GM21717 (cell line): Measurements from ENCODE around the gene RASIP1.
"Not testable (repeated sequence)": the region's sequence is repeated elsewhere in the genome, so short reads cannot be mapped to it uniquely, and the experiment has no call there.

Experiments
- ATAC-seq: cut with Tn5 transposase; IDR thresholded peaks from one replicate; pipeline ENCODE4 v1.9.1; 2021; ENCODE audit warnings: mild to moderate bottlenecking, moderate library complexity; ENCODE audit not compliant: unreplicated experiment

The RASIP1 gene

DNA sequence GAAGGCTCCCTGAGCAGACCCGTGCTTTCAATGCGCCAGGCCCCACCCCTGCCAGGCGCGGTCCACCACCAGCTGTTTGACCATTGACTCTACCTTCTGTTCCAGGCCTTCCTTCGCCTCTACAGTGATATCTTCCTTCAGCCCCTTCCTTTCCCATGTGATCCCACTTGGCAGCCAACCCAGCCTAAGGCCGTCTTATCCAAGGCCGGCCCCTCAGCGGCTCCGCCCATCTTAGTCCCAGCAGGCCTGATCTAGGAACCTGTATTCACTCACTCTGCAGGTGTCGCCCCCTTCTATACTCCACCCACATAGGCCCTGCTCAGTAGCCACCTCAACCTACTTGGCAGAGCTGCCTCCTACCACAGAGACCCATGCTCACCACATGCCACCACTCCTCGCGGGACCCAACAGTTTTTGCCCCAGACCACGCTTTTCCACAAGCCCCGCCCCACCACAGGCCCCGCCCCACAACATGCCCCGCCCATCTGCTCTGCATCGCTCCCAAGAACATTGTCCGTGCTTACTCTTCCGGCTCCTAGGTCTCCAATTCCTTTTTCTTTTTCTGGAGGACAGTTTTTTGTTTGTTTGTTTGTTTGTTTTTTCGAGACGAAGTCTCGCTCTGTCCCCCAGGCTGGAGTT is 2.9 kb downstream of the RASIP1 start:
- no peak for ATAC-seq

- no peak for ATAC-seq
Measured at GRCh38 chr19:48735031-48735615, 5.3 kb downstream of the RASIP1 start.

DNA sequence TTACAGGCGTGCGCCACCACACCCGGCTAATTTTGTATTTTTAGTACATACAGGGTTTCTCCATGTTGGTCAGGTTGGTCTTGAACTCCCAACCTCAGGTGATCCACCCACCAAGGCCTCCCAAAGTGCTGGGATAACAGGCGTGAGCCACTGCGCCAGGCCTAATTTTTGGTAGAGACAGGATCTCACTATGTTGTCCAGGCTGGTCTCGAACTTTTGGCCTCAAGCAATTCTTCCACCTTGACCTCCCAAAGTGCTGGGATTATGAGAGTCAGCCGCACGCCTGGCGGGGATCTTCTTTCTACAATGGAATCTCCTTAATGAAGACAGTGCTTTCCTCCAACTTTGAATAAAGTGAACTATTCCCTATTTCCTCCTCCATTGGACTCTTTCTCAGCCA is 5.8 kb downstream of the RASIP1 start:
- ATAC-seq: no peak

- ATAC-seq: no peak
Measured at GRCh38 chr19:48731452-48731851, 9.0 kb downstream of the RASIP1 start.

GRCh38 chr19:48728911-48729664 is 11.3 kb downstream of the RASIP1 start:
- ATAC-seq: no peak

DNA sequence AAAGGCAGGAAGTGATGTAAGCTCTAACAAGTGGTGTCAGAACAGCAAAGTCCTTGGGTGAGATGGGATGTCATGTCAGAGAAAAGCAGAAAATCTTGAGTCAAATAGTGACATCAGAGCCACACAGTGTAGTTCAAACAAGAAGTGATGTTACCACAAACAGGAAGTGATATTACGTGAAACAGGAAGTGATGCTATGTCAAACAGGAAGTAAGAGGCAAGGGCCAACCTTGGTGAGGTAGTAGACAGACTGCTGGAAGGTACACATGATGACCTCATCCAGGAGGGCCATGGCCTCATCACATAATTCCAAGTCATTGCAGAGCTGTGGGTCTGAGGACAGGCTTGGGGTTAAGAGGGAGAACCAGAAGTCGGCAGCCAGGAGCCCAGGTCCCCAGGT is 13.9 kb downstream of the RASIP1 start:
- no peak for ATAC-seq

GRCh38 chr19:48724796-48725753 is 15.3 kb downstream of the RASIP1 start:
- no peak for ATAC-seq

- ATAC-seq: no peak
Measured at GRCh38 chr19:48722196-48722708, 18.2 kb downstream of the RASIP1 start.

DNA sequence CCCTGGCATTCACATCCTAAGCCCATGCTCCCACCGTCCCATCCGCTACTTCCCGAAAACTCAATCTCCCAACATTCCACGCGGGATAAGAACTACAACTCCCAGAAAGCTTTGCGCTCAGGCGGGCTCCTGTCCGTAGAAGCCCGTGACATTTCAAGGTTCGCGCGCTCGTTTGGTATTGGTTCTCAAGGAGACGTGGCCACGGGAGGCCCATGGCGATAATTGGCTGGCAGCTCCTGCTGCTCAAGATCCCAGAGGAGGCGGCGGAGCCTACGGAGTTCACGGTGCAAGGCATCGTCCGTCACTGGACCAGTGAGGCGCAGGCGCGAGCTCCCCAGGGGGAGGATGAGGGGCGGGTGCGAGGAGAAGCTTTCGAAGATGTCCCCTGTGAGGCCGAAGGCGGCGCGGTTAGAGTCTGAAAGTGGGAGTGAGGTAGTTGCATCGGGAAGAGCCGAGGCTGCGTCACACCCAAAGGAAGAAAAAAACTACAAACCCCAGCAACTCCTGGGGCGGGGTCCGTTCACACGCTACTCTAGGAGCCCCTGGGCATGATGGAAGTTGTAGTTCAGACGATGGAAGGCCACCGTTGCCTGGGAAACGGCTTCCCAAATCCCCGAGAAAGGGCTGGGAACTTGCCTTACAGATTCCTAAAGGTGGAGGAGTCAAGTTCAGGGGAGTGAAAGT is 19.7 kb downstream of the RASIP1 start:
- peak; percentile 51 for ATAC-seq

- ATAC-seq: peak; percentile 6
Measured at GRCh38 chr19:48720251-48720612, 20.2 kb downstream of the RASIP1 start.

DNA sequence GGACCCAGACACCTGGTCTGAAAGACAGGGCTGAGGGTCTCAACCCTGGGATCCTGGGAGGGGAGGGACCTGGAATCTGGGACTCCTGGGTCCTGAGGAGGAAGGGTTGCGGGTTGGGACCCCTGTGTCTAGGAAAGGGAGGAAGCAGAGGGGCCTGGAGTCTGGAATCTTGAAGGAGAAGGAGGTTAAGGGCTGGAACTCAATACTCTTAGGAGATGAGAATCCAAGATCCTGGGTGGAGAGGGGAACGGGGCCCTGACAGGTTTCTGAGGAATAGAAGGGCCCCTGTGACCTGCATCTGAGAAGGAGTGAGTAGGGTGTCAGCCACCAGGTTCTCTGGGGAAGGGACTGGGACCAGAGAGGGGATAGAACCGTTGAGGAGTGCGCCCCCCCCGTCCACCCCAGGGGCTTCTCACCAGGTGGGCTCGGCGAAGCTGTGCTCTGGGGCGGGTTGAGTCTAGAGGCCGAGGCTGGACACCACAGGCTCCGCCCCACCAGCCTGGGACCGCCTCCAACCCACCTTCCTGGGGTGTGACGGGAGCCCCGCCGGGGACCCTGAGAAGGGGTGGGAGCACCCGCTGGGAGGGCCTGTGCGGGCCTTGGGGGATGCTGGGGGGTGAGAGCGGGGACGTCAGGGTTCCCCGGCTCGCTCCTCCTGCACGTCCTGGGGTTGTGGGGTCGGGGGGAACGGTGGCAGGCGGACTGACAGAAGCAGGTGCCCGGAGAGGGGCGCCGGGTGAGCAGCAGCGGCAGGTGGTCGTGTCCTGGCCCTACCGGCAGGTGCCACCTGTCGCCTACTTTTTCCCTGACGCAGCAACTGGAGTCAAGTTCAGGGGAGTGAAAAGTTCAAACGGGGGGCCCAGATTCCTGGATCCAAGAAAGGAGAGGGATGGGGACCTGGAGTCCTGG is 20.9 kb downstream of the RASIP1 start, which contains the start of gene MAMSTR:
MAMSTR (minus strand) TSS at position 463 of the 909 bp plus-strand sequence. CDS start 694 bp downstream, outside the sequence.
- ATAC-seq: no peak

DNA sequence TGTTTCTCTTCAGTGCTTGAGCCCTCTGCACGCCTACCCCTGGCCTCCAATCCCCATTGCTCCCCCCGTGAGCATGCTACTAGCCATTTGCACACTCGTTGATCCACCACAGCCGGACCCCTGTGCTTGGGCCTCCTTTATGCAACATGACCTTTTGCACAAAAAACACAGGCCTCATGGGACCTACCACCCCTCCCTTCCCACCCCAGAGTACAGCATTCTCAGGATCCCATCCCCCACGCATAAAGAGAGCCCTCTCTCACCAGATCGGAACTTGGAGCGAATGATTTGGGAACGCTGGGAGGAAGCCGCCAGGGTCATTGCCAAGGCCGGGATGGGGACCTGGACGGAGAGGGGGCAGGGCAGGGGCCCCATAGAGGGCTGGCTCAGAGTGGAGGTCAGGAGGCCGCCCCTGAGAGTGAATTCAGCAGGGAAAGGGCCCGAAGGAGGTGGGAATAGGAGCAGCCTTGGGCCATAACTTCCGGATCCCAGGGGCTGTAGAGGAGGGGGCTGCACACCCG is 21.6 kb downstream of the RASIP1 start:
- ATAC-seq: no peak

- not testable (repeated sequence) for ATAC-seq
Measured at GRCh38 chr19:48718106-48718505, 22.3 kb downstream of the RASIP1 start.

GRCh38 chr19:48716562-48717291 is 23.7 kb downstream of the RASIP1 start:
- no peak for ATAC-seq

DNA sequence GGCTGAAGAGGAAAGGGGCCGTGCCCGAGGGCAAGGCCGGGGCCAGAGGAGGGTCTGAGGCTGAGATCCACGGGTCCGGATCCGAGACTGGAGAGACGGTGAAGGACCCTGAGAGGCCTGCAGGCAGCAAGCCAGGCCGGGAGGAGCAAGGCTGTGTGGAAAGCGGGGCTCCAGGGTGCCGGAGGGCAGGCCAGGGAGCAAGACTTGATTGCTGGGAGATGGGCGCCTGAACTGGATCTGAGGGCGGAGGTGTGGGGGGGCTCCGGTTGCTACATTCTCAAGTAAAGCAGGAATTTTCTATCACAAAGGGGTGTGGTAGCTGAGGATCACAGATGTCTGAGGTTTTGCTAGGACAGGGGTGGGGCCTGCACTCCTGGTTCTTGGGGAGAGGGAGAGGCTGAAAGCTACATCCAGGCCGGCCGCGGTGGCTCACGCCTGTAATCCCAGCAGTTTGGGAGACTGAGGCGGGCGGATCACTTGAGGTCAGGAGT is 24.7 kb downstream of the RASIP1 start:
- no peak for ATAC-seq

- no peak for ATAC-seq
Measured at GRCh38 chr19:48714759-48715675, 25.4 kb downstream of the RASIP1 start.
